Activated CD4-positive, alpha-beta T cell treated with anti-CD3 and anti-CD28 coated beads, Interleukin-2, amount 50 U/mL, for 4 hours (primary cell): ENCODE measurements around the gene TRIM64C.
"Not testable (repeated sequence)": the region's sequence is repeated elsewhere in the genome, so short reads cannot be mapped to it uniquely, and the experiment has no call there.

Experiments
- DNase-seq, 2 experiments: peaks; one replicate each; pipeline ENCODE4 v3.0.0-alpha.2; 2020

Gene TRIM64C

GRCh38 chr11:49059012-49059411 is at the start of gene TRIM64C:
Gene TRIM64C, minus strand, starts transcription at chr11:49059112. Its CDS starts 0 bp downstream, at chr11:49059112.
- DNase-seq, result not testable (repeated sequence)

- DNase-seq, result not testable (repeated sequence)
These were observed 43.4 kb upstream of the TRIM64C start for GRCh38 chr11:49102356-49102755.

GRCh38 chr11:49069897-49070296 is 11.0 kb upstream of the TRIM64C start:
- not testable (repeated sequence) for DNase-seq

- DNase-seq, result not testable (repeated sequence)
These were observed 9.1 kb downstream of the TRIM64C start for GRCh38 chr11:49049821-49050220.

GRCh38 chr11:49048229-49048628 is 10.7 kb downstream of the TRIM64C start:
- not testable (repeated sequence) for DNase-seq

- not testable (repeated sequence) for DNase-seq
These were observed 30.4 kb downstream of the TRIM64C start, which contains the start of gene TRIM49B for GRCh38 chr11:49028523-49028922. Gene TRIM49B, plus strand, starts transcription at chr11:49028823. Its CDS starts 2,777 bp downstream, at chr11:49031600.
